GM21447 (cell line): ENCODE results near the gene COL6A5.
"Not testable (repeated sequence)": the region's sequence is repeated elsewhere in the genome, so short reads cannot be mapped to it uniquely, and the experiment has no call there.

Source experiments
- ATAC-seq: cut with Tn5 transposase; IDR thresholded peaks from one replicate; pipeline ENCODE4 v1.9.1; 2021; ENCODE audit not compliant: unreplicated experiment

The COL6A5 gene

DNA sequence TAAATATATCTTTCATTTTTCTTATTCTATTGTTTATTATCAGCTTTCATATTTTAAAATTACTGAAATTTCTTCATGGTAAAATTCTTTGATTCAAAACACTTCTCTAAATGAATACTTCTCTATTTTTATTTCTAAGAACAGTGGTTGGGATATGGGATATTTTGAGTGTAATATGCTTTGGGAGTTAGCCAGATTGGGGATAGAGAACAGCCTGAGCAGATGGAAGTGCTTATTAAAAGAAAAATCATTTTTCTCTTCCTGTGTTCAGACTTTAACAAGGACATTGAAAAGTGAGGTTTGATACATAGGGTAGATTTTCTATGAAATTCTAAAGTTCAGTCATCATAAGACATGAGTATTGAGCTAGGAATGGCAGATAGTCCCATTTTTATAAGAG is 84.8 kb downstream of the COL6A5 start:
- ATAC-seq: no peak

DNA sequence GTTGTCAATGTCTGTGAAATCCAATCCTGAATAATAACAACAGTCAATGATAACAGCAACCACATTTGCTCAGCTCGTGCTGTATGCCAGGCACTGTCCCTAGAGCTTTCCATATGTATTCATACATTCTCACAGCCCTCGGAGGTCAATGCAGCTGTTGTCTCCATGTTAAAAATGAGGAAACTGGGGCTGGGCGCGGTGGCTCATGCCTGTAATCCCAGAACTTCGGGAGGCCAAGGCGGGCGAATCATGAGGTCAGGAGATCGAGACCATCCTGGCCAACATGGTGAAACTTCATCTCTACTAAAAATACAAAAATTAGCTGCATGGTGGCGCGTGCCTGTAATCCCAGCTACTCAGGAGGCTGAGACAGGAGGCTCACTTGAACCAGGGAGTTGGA is 86.6 kb downstream of the COL6A5 start:
- not testable (repeated sequence) for ATAC-seq

GRCh38 chr3:130433306-130433705 is 87.8 kb downstream of the COL6A5 start:
- ATAC-seq: no peak

GRCh38 chr3:130442284-130442683 is 96.8 kb downstream of the COL6A5 start:
- ATAC-seq: no peak

GRCh38 chr3:130446840-130447239 is 101.4 kb downstream of the COL6A5 start:
- ATAC-seq: not testable (repeated sequence)

GRCh38 chr3:130448155-130448554 is 102.7 kb downstream of the COL6A5 start:
- ATAC-seq: not testable (repeated sequence)

DNA sequence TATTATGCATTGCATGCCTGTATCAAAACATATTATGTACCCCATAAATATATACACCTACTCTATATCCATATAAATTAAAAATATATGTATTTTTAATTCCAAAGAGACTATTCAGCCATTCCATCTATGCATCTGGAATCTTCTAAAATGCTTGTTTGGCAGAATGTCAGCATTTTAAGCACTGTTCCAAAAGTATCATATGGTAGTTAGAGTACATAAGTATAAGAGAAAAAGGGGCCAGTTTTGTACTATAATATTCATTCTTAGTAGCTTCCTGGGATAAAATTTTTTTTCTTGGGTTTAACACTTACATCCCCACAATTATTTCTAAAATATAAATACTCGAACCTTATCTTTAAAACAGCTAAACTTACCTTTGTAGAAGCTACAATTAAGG is 111.1 kb downstream of the COL6A5 start:
- no peak for ATAC-seq

DNA sequence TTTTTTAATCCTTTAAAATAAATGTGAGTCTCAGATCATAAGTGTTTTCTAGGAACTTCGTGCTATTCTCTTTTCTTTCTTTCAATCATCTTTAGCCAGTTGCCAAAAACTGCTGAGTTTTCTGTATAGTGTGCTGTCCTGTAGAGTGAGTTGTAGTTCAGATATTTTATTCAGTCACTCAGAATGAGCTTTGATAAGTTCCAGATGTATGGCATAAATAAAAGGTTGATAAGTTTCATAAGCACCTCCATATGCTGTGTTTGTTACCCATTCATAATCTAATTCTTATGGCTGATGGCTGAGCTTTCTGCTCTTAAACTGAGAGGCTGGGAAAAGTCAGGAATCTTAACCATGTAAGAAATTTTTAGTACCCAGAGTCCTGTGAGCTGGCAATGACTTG is 112.2 kb downstream of the COL6A5 start:
- ATAC-seq: no peak

GRCh38 chr3:130459944-130460343 is 114.5 kb downstream of the COL6A5 start:
- no peak for ATAC-seq

- ATAC-seq: no peak
These were observed 116.6 kb downstream of the COL6A5 start for GRCh38 chr3:130462089-130462488.

GRCh38 chr3:130463221-130463620 is 117.7 kb downstream of the COL6A5 start:
- no peak for ATAC-seq

GRCh38 chr3:130465521-130465920 is 120.0 kb downstream of the COL6A5 start:
- no peak for ATAC-seq

- no peak for ATAC-seq
These were observed 122.8 kb downstream of the COL6A5 start for GRCh38 chr3:130468311-130468710.

DNA sequence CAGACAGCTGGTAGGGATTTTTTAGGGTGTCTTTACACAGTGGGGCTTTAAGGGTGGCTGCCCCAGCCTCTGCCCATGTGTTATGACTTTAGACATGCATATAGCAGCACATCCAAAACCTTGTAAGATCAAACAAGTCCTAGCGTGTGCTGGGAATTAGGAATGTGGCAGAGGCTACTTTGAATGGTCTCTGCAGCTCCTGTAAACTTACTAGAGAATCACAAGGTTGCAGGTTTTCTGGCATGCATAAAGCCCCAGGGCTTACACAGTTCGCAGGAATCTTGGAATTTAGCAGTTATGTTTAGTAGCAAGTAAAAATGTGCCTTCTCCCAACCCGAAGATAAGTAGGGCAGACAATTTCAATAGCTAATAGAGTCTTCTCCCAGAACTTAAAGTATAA is 124.7 kb downstream of the COL6A5 start:
- ATAC-seq: no peak

DNA sequence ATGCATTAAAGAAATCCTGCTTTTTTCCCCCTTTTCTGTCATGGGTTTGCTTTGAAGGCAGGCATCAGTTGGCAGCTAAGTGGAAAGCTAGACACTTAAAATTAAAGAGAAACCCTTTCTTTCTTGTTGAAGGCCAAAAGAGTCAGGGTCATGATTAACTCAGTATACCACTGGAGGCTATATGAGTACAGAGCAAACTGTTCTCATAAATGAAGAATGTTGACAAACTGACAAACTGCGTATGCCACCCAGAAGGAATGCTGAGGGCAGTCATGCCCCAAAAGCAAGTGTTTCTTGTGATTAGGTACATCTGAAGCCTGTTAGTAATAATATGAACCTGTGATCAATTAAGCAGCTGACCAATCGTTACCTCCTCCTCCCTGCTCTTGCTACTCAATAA is 127.9 kb downstream of the COL6A5 start:
- no peak for ATAC-seq

DNA sequence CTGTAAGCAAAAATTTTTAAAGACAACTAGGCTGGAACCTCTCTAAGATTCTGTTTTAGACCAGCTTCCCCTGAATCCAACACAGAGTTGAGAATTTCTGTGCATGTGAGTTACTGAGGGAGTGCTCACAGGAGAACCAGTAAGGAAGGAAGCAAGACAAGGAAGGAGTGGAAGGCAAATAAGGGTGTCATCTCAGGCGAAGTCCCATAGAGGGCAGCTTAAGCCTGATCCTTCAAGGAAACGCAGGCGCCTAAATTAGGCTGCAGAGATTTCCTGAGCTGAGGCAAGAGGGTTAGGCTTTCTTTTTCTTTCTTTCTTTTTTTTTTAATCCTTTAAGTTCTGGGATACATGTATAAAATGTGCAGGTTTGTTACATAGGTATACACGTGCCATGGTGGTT is 135.3 kb downstream of the COL6A5 start:
- ATAC-seq: no peak

DNA sequence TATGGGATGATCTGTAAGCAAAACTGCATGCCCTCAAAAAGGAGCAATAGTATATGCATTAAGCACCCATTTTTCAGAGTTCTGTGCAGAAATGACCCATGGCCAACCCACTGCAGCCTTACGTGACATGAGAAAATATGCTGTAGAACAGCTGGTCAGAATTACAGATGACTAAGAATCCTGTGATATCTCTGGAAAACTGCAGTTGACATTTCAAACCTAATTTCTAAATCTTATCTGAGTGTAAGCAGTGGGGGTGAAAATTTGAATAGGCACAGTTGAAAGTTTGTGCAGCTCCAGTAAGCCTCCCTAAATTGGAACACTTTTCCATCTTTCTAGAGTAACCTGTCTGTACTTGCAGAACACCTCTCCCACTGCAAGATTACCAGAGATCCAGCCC is 142.8 kb downstream of the COL6A5 start:
- ATAC-seq: no peak

- ATAC-seq: no peak
These were observed 143.4 kb downstream of the COL6A5 start for GRCh38 chr3:130488769-130489450.

DNA sequence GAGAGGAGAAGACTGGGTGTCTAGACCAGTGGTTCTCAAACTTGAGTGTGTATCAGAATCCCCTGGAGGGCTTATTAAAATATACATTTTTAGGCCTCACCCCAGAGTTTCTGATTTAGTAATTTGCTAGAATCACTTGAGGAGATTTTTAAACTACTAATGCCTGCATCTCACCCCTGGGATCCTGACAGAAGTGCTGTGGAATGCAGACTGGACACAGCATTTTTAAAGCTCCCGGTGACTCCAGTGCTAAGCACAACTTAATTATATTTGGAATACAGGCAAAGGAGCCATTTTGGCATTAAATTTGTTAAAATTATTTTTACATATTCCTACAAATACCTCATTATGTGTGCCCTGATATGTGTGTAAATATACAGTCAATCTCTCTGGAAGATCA is 144.8 kb downstream of the COL6A5 start:
- no peak for ATAC-seq

DNA sequence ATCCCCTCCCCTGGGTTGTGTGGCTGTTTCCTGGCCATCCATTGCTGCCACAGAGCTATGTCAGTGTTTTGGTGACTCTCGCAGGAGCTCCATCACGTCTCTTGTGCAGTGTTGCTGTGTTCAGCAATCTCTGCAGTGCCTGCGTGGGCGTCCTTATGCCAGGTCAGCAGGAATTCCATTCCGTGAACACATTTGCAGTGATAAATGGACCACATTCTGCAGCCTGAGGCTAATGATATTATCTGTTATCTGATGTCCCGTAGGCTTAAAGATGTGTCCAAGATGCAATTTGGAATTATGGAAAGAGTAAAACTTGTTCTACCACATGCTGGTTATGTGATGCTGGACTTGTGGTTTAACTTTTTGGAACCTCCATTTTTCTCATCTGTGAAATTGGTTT is 146.0 kb downstream of the COL6A5 start:
- no peak for ATAC-seq

- no peak for ATAC-seq
These were observed 159.2 kb downstream of the COL6A5 start for GRCh38 chr3:130504701-130505100.

DNA sequence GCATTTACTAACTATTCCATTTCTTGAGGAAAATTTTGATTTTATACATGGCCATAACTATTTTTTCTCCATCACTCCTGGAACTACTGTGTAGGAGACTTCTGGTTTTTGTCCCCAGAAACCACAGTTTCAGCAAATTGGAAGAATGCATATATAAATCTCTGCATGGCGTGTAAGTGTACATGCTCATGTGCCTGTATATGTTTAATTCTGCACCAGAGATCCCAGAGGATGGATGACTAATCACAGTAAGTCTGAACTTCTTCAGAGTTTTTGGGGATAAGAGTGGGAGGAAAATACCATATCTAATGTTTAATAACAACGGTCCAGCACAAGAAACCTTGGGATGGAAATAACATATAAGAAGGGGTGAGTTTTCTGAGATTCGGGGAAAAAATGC is 160.6 kb downstream of the COL6A5 start:
- ATAC-seq: no peak

- ATAC-seq: no peak
These were observed 162.3 kb downstream of the COL6A5 start for GRCh38 chr3:130507746-130508145.
